ENCODE measurements around the gene DLG1.

Gene DLG1

GRCh38 chr3:197239857-197240256, 58.6 kb downstream of the DLG1 start:
- Histone ChIP-seq H3K79me2 (ENCODE audit: low read length) (peaks cover 94% of the 10 kb centered on the region), H3K9ac (ENCODE audit: low read length) (no peak overlapping the region), H3F3A (ENCODE audit: insufficient read depth, low read length) (peaks cover 16% of the 10 kb centered on the region), H3K36me3 (replicated peaks; ENCODE audit: insufficient read depth, low read length) (peaks cover 11% of the 10 kb centered on the region; the same call in 1 of the 2 replicates), H3K27me3 (replicated peaks; ENCODE audit: insufficient read depth, low read length) (no peaks in the 10 kb centered on the region), H2AFZ (ENCODE audit: low read length) (no peak overlapping the region), H3K4me3 (ENCODE audit: low read length) (no peak overlapping the region), H3K4me1 (ENCODE audit: low read length) (peaks cover 26% of the 10 kb centered on the region), H4K20me1 (ENCODE audit: insufficient read depth, low read length) (peaks cover 18% of the 10 kb centered on the region; the same call in 1 of the 2 replicates), H3K9me2 (replicated peaks; ENCODE audit: insufficient read depth, low read length) (no peaks in the 10 kb centered on the region), H3K27ac (ENCODE audit: low read length) (no peak overlapping the region), H3K9me3 (replicated peaks; ENCODE audit: insufficient read depth, low read length) (no peaks in the 10 kb centered on the region), H3K4me2 (ENCODE audit: low read depth, low read length) (no peak overlapping the region)
- TF ChIP-seq EZH2phosphoT487 (IDR thresholded peaks at IDR 0.05; ENCODE audit: low read length), result no peak
- TF ChIP-seq CTCF (IDR thresholded peaks at IDR 0.05; ENCODE audit: low read length), result no peak
- no peak for TF ChIP-seq EZH2 (optimal IDR thresholded peaks at IDR 0.05; ENCODE audit: low read depth, low read length)
- no peak for DNase-seq

- Histone ChIP-seq H3F3A (ENCODE audit: insufficient read depth, low read length) (peaks cover 16% of the 10 kb centered on the region), H3K9me2 (replicated peaks; ENCODE audit: insufficient read depth, low read length) (no peaks in the 10 kb centered on the region), H3K9me3 (replicated peaks; ENCODE audit: insufficient read depth, low read length) (no peaks in the 10 kb centered on the region), H4K20me1 (ENCODE audit: insufficient read depth, low read length) (peaks cover 18% of the 10 kb centered on the region; the same call in 1 of the 2 replicates), H3K4me2 (ENCODE audit: low read depth, low read length) (peak overlapping the region; percentile 56), H3K36me3 (replicated peaks; ENCODE audit: insufficient read depth, low read length) (0 out of 2 replicates have a peak, but pooled peaks cover 5% of the 10 kb centered on the region), H3K79me2 (ENCODE audit: low read length) (peaks cover 99% of the 10 kb centered on the region), H3K27ac (ENCODE audit: low read length) (peak overlapping the region; percentile 15; the same call in 1 of the 2 replicates), H3K27me3 (replicated peaks; ENCODE audit: insufficient read depth, low read length) (no peaks in the 10 kb centered on the region), H3K4me3 (ENCODE audit: low read length) (peak overlapping the region; percentile 6; the same call in 1 of the 2 replicates), H2AFZ (ENCODE audit: low read length) (no peak overlapping the region), H3K9ac (ENCODE audit: low read length) (no peak overlapping the region), H3K4me1 (ENCODE audit: low read length) (peaks cover 26% of the 10 kb centered on the region)
- TF ChIP-seq EZH2 (optimal IDR thresholded peaks at IDR 0.05; ENCODE audit: low read depth, low read length) (no peak), EZH2phosphoT487 (IDR thresholded peaks at IDR 0.05; ENCODE audit: low read length) (no peak), CTCF (IDR thresholded peaks at IDR 0.05; ENCODE audit: low read length) (no peak)
- peak; percentile 36 for DNase-seq
These were observed 59.6 kb downstream of the DLG1 start for GRCh38 chr3:197238842-197239241.

GRCh38 chr3:197237897-197238296, 60.5 kb downstream of the DLG1 start:
- no peak for DNase-seq
- no peak for TF ChIP-seq CTCF (IDR thresholded peaks at IDR 0.05; ENCODE audit: low read length)
- no peak for TF ChIP-seq EZH2phosphoT487 (IDR thresholded peaks at IDR 0.05; ENCODE audit: low read length)
- no peak for TF ChIP-seq EZH2 (optimal IDR thresholded peaks at IDR 0.05; ENCODE audit: low read depth, low read length)
- no peaks in the 10 kb centered on the region for H3K9me3 ChIP-seq (replicated peaks; ENCODE audit: insufficient read depth, low read length)
- H3K27me3 ChIP-seq (replicated peaks; ENCODE audit: insufficient read depth, low read length), result no peaks in the 10 kb centered on the region
- no peak overlapping the region for H3K4me3 ChIP-seq (ENCODE audit: low read length)
- H4K20me1 ChIP-seq (ENCODE audit: insufficient read depth, low read length), result peaks cover 18% of the 10 kb centered on the region; the same call in 1 of the 2 replicates
- peaks cover 96% of the 10 kb centered on the region for H3K79me2 ChIP-seq (ENCODE audit: low read length)
- H3K27ac ChIP-seq (ENCODE audit: low read length), result no peak overlapping the region
- no peak overlapping the region for H3K9ac ChIP-seq (ENCODE audit: low read length)
- H3F3A ChIP-seq (ENCODE audit: insufficient read depth, low read length), result peaks cover 16% of the 10 kb centered on the region
- H3K9me2 ChIP-seq (replicated peaks; ENCODE audit: insufficient read depth, low read length), result no peaks in the 10 kb centered on the region
- peaks cover 26% of the 10 kb centered on the region for H3K4me1 ChIP-seq (ENCODE audit: low read length)
- no peak overlapping the region; the same call in 1 of the 2 replicates for H3K4me2 ChIP-seq (ENCODE audit: low read depth, low read length)
- no peak overlapping the region for H2AFZ ChIP-seq (ENCODE audit: low read length)
- H3K36me3 ChIP-seq (replicated peaks; ENCODE audit: insufficient read depth, low read length), result no peaks in the 10 kb centered on the region

Data from MM.1S (cell line).